Stomach (tissue), 9 donors: Measurements from ENCODE around the gene WDR70. TPM values are rescaled to one million over a fixed set of nuclear protein-coding genes. Genes with fewer than 3 reads are reported as not detected.
"Not testable (repeated sequence)": the region's sequence is repeated elsewhere in the genome, so short reads cannot be mapped to it uniquely, and the experiment has no call there.

ENCODE experiments used
- DNase-seq, 2 donors: peaks; one replicate each; pipeline versions ENCODE4 v3.0.0 to v3.0.0-alpha.2; 2013 to 2019
- H3K27ac ChIP-seq, 5 donors: fragments of 200-600 bp in 4 of 5; sonication (generic) in 4 of 5; one replicate each; pipeline ENCODE4 v1.5.1; 2013 to 2019; ENCODE audit warnings: mild to moderate bottlenecking in 1 of 5, moderate library complexity in 1 of 5
- H3K27me3 ChIP-seq, 3 donors: fragments of 200-600 bp; sonication (generic); one replicate each; pipeline ENCODE4 v1.5.1; 2017 to 2019; ENCODE audit warnings: mixed run types in 1 of 3
- H3K36me3 ChIP-seq, 4 donors: fragments of 200-600 bp; sonication (generic); 1 replicate in 3 of 4; 2 replicates in 1 of 4; pipeline ENCODE4 v1.5.1; 2016 to 2019
- H3K4me1 ChIP-seq, 4 donors: fragments of 200-600 bp; sonication (generic); one replicate each; pipeline ENCODE4 v1.5.1; 2016 to 2019
- H3K4me3 ChIP-seq, 4 donors: fragments of 200-600 bp; sonication (generic) in 3 of 4; one replicate each; pipeline ENCODE4 v1.5.1; 2016 to 2019; ENCODE audit warnings: mild to moderate bottlenecking in 1 of 4
- H3K9me3 ChIP-seq, 4 donors: fragments of 200-600 bp; sonication (generic); one replicate each; pipeline ENCODE4 v1.5.1; 2016 to 2019
- CTCF ChIP-seq, 7 experiments: fragments of 450-650 bp in 4 of 7; fragments of 200-600 bp in 3 of 7; sonication (generic) in 3 of 7; IDR thresholded peaks; one replicate each; pipeline ENCODE4 v1.5.1; 2016 to 2019; ENCODE audit warnings: antibody characterized with exemption in 7 of 7, control low read depth in 2 of 7, mild to moderate bottlenecking in 1 of 7
- EP300 ChIP-seq: sonication (generic); formaldehyde crosslinking; IDR thresholded peaks from one replicate; pipeline ENCODE4 v1.6.1; 2017; ENCODE audit warnings: antibody characterized with exemption
- POLR2A ChIP-seq, 4 donors: fragments of 450-650 bp; IDR thresholded peaks; one replicate each; pipeline ENCODE4 v1.6.1; 2016; ENCODE audit warnings: antibody characterized with exemption in 4 of 4, control low read depth in 2 of 4, mild to moderate bottlenecking in 1 of 4, moderate library complexity in 1 of 4
- POLR2AphosphoS5 ChIP-seq, 3 donors: sonication (generic); formaldehyde crosslinking; IDR thresholded peaks; one replicate each; pipeline ENCODE4 v1.6.1; 2016; ENCODE audit warnings: antibody characterized with exemption in 3 of 3
- WGBS, 5 donors: extraction: QIAGEN DNeasy Blood & Tissue Kit in 3 of 5; methylation state at CpG; one replicate each; pipeline versions ENCODE4 v1.1.5 to v1.1.7; 2013 to 2018; 5-methylcytosine and 5-hydroxymethylcytosine counted together
- intact Hi-C: fragments of 100-400 bp; cut with DNase I; formaldehyde crosslinking; loops from one replicate; pipeline ENCODE4 v1.15.1; 2023; ENCODE audit warnings: low total_unique reads
- polyA plus RNA-seq, 3 donors: library from polyadenylated mRNA; stranded (reverse); fragments of 200-250 nt; gene quantifications; one replicate each; pipeline ENCODE4 v1.2.3, GENCODE V29; 2013
- total RNA-seq, 5 donors: library from RNA; depleted of rRNA; stranded (reverse); fragments of >200 nt; gene quantifications; one replicate each; pipeline versions ENCODE4 v1.1.0 to v1.2.3, GENCODE V29; 2014 to 2016
- donor health status: healthy with polysubstance abuse.
- donor health status: Bipolar disorder and iron deficiency.
- donor health status: healthy.

Gene WDR70
- total and polyA plus RNA-seq, 8 donors, result 13.0 to 131 (median 35.0) TPM

- DNase-seq, H3K27ac ChIP-seq, intact Hi-C loops, H3K4me1 ChIP-seq, H3K4me3 ChIP-seq, H3K36me3 ChIP-seq, H3K27me3 ChIP-seq: not testable (repeated sequence)
- peaks cover 0 to 11% (median 0%) of the 10 kb centered on the region in 4 donors for H3K9me3 ChIP-seq
- WGBS, 5 donors, result 81 to 98% (median 97%) methylated on average over 3 to 8 of the region's 8 CpGs
Measured at GRCh38 chr5:37679326-37679725, 300.2 kb downstream of the WDR70 start.

- WGBS, 5 donors, result 84 to 99% (median 95%) methylated on average over 2 to 4 of the region's 4 CpGs
- H3K4me3 ChIP-seq, result not testable (repeated sequence)
Measured at GRCh38 chr5:37679903-37680302, 300.8 kb downstream of the WDR70 start.

GRCh38 chr5:37683072-37683471 lies 304.0 kb downstream of the WDR70 start:
- no peak for DNase-seq
- Histone ChIP-seq H3K9me3 (peaks cover 0 to 11% (median 0%) of the 10 kb centered on the region in 4 donors), H3K27ac (no peak overlapping the region), H3K4me1 (no peaks in the 10 kb centered on the region), H3K27me3 (no peaks in the 10 kb centered on the region), H3K4me3 (no peak overlapping the region), H3K36me3 (no peaks in the 10 kb centered on the region)
- TF ChIP-seq POLR2AphosphoS5 (IDR thresholded peaks at IDR 0.05), result no peak
- TF ChIP-seq EP300, result no peak
- no peak for TF ChIP-seq POLR2A (IDR thresholded peaks at IDR 0.05)
- no peak for TF ChIP-seq CTCF (IDR thresholded peaks at IDR 0.05)
- intact Hi-C loops, result no loop called here
- WGBS, 5 donors, result 83 to 90% (median 88%) methylated on average over 1 of the region's 1 CpG

More at GRCh38 chr5:37679903-37680302, 300.8 kb downstream of the WDR70 start:
- H3K27me3 ChIP-seq, H3K27ac ChIP-seq, H3K4me1 ChIP-seq, DNase-seq, intact Hi-C loops, H3K36me3 ChIP-seq: not testable (repeated sequence)
- peaks cover 0 to 11% (median 0%) of the 10 kb centered on the region in 4 donors for H3K9me3 ChIP-seq

GRCh38 chr5:37685211-37685610 lies 306.1 kb downstream of the WDR70 start:
- Histone ChIP-seq H3K4me3 (no peak overlapping the region), H3K4me1 (no peaks in the 10 kb centered on the region), H3K27me3 (no peaks in the 10 kb centered on the region), H3K36me3 (no peaks in the 10 kb centered on the region), H3K9me3 (peaks cover 0 to 11% (median 0%) of the 10 kb centered on the region in 4 donors), H3K27ac (no peak overlapping the region)
- DNase-seq, result no peak
- no peak for TF ChIP-seq POLR2A (IDR thresholded peaks at IDR 0.05)
- no peak for TF ChIP-seq POLR2AphosphoS5 (IDR thresholded peaks at IDR 0.05)
- TF ChIP-seq CTCF (IDR thresholded peaks at IDR 0.05), result no peak
- TF ChIP-seq EP300, result no peak
- 90 to 97% (median 93%) methylated on average over 3 of the region's 3 CpGs for WGBS, 5 donors
- intact Hi-C loops, result no loop called here

GRCh38 chr5:37685816-37686215 lies 306.7 kb downstream of the WDR70 start:
- intact Hi-C loops, result no loop called here
- Histone ChIP-seq H3K27me3 (no peaks in the 10 kb centered on the region), H3K4me1 (no peaks in the 10 kb centered on the region), H3K27ac (no peak overlapping the region), H3K4me3 (no peak overlapping the region), H3K36me3 (no peaks in the 10 kb centered on the region), H3K9me3 (peaks cover 0 to 11% (median 0%) of the 10 kb centered on the region in 4 donors)
- WGBS, 5 donors, result 95 to 100% (median 98%) methylated on average over 7 of the region's 7 CpGs
- TF ChIP-seq POLR2A (IDR thresholded peaks at IDR 0.05) (no peak), EP300 (no peak), POLR2AphosphoS5 (IDR thresholded peaks at IDR 0.05) (no peak), CTCF (IDR thresholded peaks at IDR 0.05) (no peak)
- DNase-seq, result no peak

- intact Hi-C loops, H3K4me1 ChIP-seq, H3K27ac ChIP-seq, H3K36me3 ChIP-seq, DNase-seq, H3K9me3 ChIP-seq, H3K27me3 ChIP-seq, H3K4me3 ChIP-seq: not testable (repeated sequence)
- WGBS, 5 donors, result 88 to 96% (median 93%) methylated on average over 10 of the region's 10 CpGs
Measured at GRCh38 chr5:37688925-37689324, 309.8 kb downstream of the WDR70 start.

- 95 to 99% (median 97%) methylated on average over 5 of the region's 5 CpGs for WGBS, 5 donors
- H3K36me3 ChIP-seq, result peaks cover 0 to 20% (median 11%) of the 10 kb centered on the region in 4 donors
- H3K9me3 ChIP-seq, intact Hi-C loops, DNase-seq, H3K27me3 ChIP-seq, H3K27ac ChIP-seq, H3K4me3 ChIP-seq, H3K4me1 ChIP-seq: not testable (repeated sequence)
Measured at GRCh38 chr5:37694333-37694732, 315.2 kb downstream of the WDR70 start.
